Right lobe of liver (tissue), 6 donors: ENCODE data around the gene SPATA1. TPM values are rescaled to one million over a fixed set of nuclear protein-coding genes. Genes with fewer than 3 reads are reported as not detected.
A peak's percentile ranks its signal among the peaks of the same experiment; 100 is the strongest.

Experiments
- ATAC-seq, 4 donors: fragments of 200-7000 bp; cut with Tn5 transposase; one replicate each; pipeline ENCODE4 v1.9.1; 2020; ENCODE audit warnings: mild to moderate bottlenecking in 4 of 4, moderate library complexity in 4 of 4
- DNase-seq, 3 donors: peaks; one replicate each; pipeline ENCODE4 v3.0.0-alpha.2; 2020
- H3K27ac ChIP-seq, 3 donors: fragments of 200-600 bp; one replicate each; pipeline ENCODE4 v1.8.0; 2022
- H3K27me3 ChIP-seq, 2 donors: fragments of 200-600 bp; one replicate each; pipeline ENCODE4 v1.8.0; 2022
- H3K36me3 ChIP-seq, 4 donors: fragments of 200-600 bp; sonication (generic) in 1 of 4; one replicate each; pipeline versions ENCODE4 v1.5.1 to v1.8.0; 2017 to 2022; ENCODE audit warnings: control low read depth in 1 of 4
- H3K4me1 ChIP-seq, 4 donors: fragments of 200-600 bp; sonication (generic) in 1 of 4; one replicate each; pipeline versions ENCODE4 v1.5.1 to v1.8.0; 2017 to 2022; ENCODE audit warnings: control low read depth in 1 of 4
- H3K4me3 ChIP-seq, 3 donors: fragments of 200-600 bp; one replicate each; pipeline ENCODE4 v1.8.0; 2022
- H3K9me3 ChIP-seq, 4 donors: fragments of 200-600 bp; sonication (generic) in 1 of 4; one replicate each; pipeline versions ENCODE4 v1.5.1 to v1.8.0; 2017 to 2022; ENCODE audit warnings: control low read depth in 1 of 4
- CTCF ChIP-seq, 4 donors: fragments of 200-600 bp in 3 of 4; fragments of 450-650 bp in 1 of 4; IDR thresholded peaks; one replicate each; pipeline versions ENCODE4 v1.5.1 to v1.8.0; 2016 to 2022; ENCODE audit warnings: antibody characterized with exemption in 4 of 4, mild to moderate bottlenecking in 2 of 4
- POLR2A ChIP-seq: fragments of 450-650 bp; IDR thresholded peaks from one replicate; pipeline ENCODE4 v1.6.1; 2017; ENCODE audit warnings: antibody characterized with exemption, mild to moderate bottlenecking
- WGBS: methylation state at CpG from one replicate; pipeline ENCODE4 v1.1.6; 2018; ENCODE audit warnings: low coverage, low lambda C conversion rate; ENCODE audit not compliant: insufficient coverage; ENCODE audit errors: missing lambda C conversion rate; 5-methylcytosine and 5-hydroxymethylcytosine counted together
- intact Hi-C, 2 donors: fragments of 100-400 bp; cut with DNase I; formaldehyde crosslinking; loops; one replicate each; pipeline versions ENCODE4 v1.11.2 to v1.14.1; 2022
- total RNA-seq, 6 experiments: library from RNA; depleted of rRNA in 2 of 6; stranded (reverse); fragments of >200 nt in 2 of 6; fragmentation: NEBNext Ultra II Directional in 3 of 6; extraction: Animal tissue kit (Norgen Biotek cat#: 25700) in 3 of 6; gene quantifications; one replicate each; pipeline versions ENCODE4 v1.1.0 to v1.2.4, GENCODE V29; 2016 to 2023
- donor health status: DM: no; HTN: yes; CAD: no.
- donor health status: DM: no; HTN: no; CAD: no.
- donor health status: DM: no; HTN: no; CAD: no.
- donor health status: DM: no; HTN: yes; CAD: no.
- donor health status: DM: no; HTN: yes; CAD: no.

The SPATA1 gene
- total RNA-seq, 6 experiments from 2014 or later: 0.31 to 1.7 (median 0.92) TPM

GRCh38 chr1:84603941-84604830 is 98.0 kb downstream of the SPATA1 start:
- Histone ChIP-seq H3K27ac (peak overlapping the region in 2 of 3 donors; percentile 26 to 50), H3K9me3 (peaks cover 0 to 10% (median 0%) of the 10 kb centered on the region in 4 donors), H3K4me3 (no peak overlapping the region), H3K36me3 (no peaks in the 10 kb centered on the region), H3K27me3 (no peaks in the 10 kb centered on the region), H3K4me1 (no peaks in the 10 kb centered on the region)
- no peak for DNase-seq
- ATAC-seq: peak; percentile 49 to 69 (median 56)
- 56% methylated on average over 14 of the region's 15 CpGs for WGBS
- TF ChIP-seq CTCF (IDR thresholded peaks at IDR 0.05): peak; percentile 14 to 31 (median 21)
- no peak for TF ChIP-seq POLR2A
- intact Hi-C loops: no loop called here

- no peak overlapping the region for H3K4me3 ChIP-seq
- DNase-seq (no peak), ATAC-seq (no peak)
- no peaks in the 10 kb centered on the region for H3K27me3 ChIP-seq
- intact Hi-C loops: no loop called here
- no peaks in the 10 kb centered on the region for H3K4me1 ChIP-seq
- no peaks in the 10 kb centered on the region for H3K36me3 ChIP-seq
- TF ChIP-seq POLR2A (no peak), CTCF (IDR thresholded peaks at IDR 0.05) (no peak)
- H3K27ac ChIP-seq: no peak overlapping the region
- peaks cover 0 to 10% (median 0%) of the 10 kb centered on the region in 4 donors for H3K9me3 ChIP-seq
- 90% methylated on average over 1 of the region's 1 CpG for WGBS
These were observed 99.0 kb downstream of the SPATA1 start for GRCh38 chr1:84605157-84605556.

- no peak for DNase-seq
- no peak for ATAC-seq
- Histone ChIP-seq H3K27ac (no peak overlapping the region), H3K36me3 (no peaks in the 10 kb centered on the region), H3K9me3 (peaks cover 0 to 10% (median 0%) of the 10 kb centered on the region in 4 donors), H3K4me1 (no peaks in the 10 kb centered on the region), H3K27me3 (no peaks in the 10 kb centered on the region), H3K4me3 (no peak overlapping the region)
- TF ChIP-seq POLR2A (no peak), CTCF (IDR thresholded peaks at IDR 0.05) (no peak)
- 59% methylated on average over 4 of the region's 5 CpGs for WGBS
- intact Hi-C loops: no loop called here
These were observed 100.8 kb downstream of the SPATA1 start for GRCh38 chr1:84606977-84607376.

- Histone ChIP-seq H3K9me3 (no peaks in the 10 kb centered on the region), H3K36me3 (no peaks in the 10 kb centered on the region), H3K27me3 (no peaks in the 10 kb centered on the region), H3K4me3 (no peak overlapping the region), H3K27ac (no peak overlapping the region), H3K4me1 (no peaks in the 10 kb centered on the region)
- ATAC-seq: no peak
- 0% methylated on average over 1 of the region's 1 CpG for WGBS
- no peak for TF ChIP-seq POLR2A
- TF ChIP-seq CTCF (IDR thresholded peaks at IDR 0.05): no peak
- DNase-seq: no peak
- intact Hi-C loops: no loop called here
These were observed 104.9 kb downstream of the SPATA1 start for GRCh38 chr1:84611091-84611490.
